GM21529 (cell line): ENCODE data around the gene IFNW1.
"Not testable (repeated sequence)": the region's sequence is repeated elsewhere in the genome, so short reads cannot be mapped to it uniquely, and the experiment has no call there.

ENCODE experiments used
- ATAC-seq: cut with Tn5 transposase; IDR thresholded peaks from one replicate; pipeline ENCODE4 v1.9.1; 2021; ENCODE audit not compliant: unreplicated experiment

The IFNW1 gene

GRCh38 chr9:21141427-21141882 is at the start of gene IFNW1:
Gene IFNW1 (minus strand): TSS chr9:21141832. CDS start chr9:21141570, 262 bp downstream.
- peak; percentile 75 for ATAC-seq

DNA sequence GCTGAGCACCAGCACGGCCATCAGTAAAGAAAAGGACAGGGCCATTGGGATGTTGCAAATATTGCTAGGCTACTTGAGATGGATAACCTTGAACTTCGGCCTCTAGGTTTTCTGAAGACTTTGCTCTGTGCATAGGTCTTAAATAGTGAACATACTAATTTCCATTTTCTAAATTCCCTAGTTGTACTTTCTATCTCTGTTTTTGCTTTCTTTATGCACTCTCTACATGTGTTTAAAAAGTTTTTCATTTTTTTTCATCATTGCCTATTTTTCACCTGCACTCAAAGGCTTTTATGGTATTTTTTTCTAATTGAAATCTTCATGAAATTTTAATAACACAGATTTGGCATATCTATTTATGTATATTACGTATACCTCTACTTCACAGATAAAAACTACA is 45.9 kb upstream of the IFNW1 start, which contains the start of gene IFNA4:
Gene IFNA4 (minus strand): TSS at position 101 of the 400 bp plus-strand sequence. CDS start 56 bp downstream, at position 45.
- not testable (repeated sequence) for ATAC-seq

DNA sequence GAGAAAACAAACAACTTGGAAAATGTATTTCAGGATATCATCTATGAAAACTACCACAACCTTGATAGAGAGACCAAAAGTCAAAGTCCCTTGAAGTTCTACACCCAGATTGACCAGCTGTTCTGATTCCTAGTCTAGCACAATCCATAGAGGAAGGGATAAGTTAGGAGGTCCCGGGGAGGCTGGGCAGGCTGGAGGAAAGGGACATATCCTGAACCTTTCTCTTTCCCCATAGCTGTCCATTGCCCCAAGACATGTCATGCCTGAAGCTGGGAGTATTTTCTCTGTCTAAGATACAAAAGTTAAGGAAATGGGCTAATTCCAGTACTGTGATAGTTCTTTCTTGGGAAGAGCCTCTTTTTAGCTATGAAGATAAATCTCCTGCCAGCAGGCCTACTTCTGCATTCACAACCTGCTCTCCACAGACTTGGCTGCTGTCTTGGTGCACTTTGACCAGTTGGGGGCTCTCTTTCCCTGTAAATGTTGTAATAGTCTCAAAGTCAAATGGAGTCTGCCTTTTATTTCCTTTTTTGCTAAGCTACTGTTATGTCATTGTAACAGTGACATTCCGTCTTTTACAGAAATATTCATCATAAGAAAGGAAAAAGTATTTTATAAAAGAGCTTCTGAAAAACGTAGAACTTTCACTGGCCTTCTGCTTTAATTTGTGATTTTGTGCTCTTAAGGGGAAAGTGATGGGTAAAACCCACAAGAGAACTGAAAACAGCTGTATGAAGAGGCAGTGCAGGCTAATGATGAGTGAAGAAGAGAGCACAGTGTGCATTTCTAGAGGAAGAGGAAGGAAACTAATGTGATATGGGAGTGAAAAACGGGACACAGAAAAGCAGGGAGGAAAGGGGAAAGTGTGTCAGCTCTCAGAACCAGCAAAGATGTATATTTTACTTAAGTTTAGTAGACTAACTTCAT is 41.4 kb upstream of the IFNW1 start:
- peak; percentile 98 for ATAC-seq

- no peak for ATAC-seq
Measured at GRCh38 chr9:21174671-21175070, 33.0 kb upstream of the IFNW1 start.

DNA sequence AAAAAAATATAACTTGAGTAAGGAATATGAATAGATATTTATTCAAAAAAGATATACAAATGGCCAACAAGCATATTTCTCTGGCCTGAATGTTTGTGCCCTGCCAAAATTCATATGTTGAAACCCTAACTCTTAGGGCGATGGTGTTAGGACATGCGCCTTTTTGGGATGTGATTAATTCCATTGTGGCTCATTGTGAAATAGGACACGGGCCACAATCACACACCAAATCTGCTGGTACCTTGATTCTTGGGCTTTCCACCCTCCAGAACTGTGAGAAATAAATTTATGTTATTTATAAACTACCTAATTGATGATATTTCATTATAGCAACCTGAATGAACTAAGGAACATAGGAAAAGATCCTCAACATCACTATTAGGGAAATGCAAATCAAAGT is 30.5 kb upstream of the IFNW1 start:
- ATAC-seq = no peak

- ATAC-seq = no peak
Measured at GRCh38 chr9:21171351-21171750, 29.7 kb upstream of the IFNW1 start.

GRCh38 chr9:21166560-21166959 is 24.9 kb upstream of the IFNW1 start, which contains the start of gene IFNA21:
Gene IFNA21 (minus strand): TSS chr9:21166660. CDS start chr9:21166612, 48 bp downstream.
- not testable (repeated sequence) for ATAC-seq

DNA sequence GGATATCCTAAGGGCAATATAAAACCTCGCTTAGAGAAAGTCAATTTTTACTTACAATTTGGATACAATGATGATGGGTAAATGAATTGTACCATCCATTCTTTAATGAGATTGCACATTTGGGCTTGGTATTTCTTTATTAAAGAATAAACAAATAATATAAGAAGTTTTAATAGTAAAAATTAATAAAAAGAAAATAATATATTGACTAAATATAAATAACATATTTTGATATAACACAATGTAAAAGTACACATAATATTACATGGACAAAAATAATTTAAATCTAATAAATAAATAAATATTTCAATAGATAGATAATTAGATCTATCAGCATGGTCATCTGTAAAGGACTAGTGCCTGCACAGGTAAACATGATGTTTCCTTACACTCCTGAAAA is 23.9 kb upstream of the IFNW1 start:
- no peak for ATAC-seq

- peak; percentile 96 for ATAC-seq
Measured at GRCh38 chr9:21160178-21160577, 18.5 kb upstream of the IFNW1 start.

DNA sequence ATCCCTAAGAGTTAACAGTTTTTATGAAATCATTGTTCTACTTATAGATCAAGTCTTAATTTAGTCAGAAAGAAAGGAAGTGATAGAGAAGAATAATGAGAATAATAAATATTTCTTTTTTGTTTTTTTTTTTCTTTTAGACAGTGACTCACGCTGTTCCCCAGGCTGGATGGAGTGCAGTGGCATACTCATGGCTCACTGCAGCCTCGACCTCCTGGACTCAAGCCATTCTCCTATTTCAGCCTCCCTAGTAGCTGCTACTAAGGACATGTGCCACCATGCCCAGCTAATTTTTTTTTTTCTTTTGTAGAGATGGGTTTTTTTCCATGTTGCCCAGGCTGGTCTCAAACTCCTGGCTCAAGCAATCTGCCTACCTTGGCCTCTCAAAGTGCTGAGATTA is 13.9 kb upstream of the IFNW1 start:
- ATAC-seq = no peak

DNA sequence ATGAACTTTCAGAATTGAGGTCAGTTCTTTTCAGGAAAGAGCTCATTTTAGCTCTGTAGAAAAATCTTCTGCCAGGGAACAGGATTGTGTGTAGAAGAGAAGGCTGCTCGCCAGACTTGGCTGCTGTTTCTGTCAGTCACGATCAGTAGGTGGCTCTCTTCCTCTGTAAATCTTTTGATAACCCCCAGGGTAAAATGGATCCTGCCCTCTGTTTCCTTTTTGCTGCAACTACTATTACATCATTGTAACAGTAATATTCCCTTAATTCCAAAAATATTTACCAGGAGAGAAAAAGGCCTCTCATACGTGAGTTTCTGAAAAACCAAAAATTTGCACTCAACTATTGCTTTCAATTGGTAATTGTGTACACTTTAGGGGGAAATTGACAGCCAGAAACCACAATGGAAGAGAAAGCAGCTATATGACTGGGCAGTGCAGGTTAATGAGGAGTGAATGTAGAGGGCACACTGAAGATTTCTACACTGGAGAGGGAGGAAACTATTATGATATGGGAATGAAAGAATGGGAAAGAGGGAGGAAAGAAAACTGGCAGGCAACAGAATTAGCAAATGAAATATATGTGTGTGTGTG is 12.5 kb upstream of the IFNW1 start:
- peak; percentile 89 for ATAC-seq

DNA sequence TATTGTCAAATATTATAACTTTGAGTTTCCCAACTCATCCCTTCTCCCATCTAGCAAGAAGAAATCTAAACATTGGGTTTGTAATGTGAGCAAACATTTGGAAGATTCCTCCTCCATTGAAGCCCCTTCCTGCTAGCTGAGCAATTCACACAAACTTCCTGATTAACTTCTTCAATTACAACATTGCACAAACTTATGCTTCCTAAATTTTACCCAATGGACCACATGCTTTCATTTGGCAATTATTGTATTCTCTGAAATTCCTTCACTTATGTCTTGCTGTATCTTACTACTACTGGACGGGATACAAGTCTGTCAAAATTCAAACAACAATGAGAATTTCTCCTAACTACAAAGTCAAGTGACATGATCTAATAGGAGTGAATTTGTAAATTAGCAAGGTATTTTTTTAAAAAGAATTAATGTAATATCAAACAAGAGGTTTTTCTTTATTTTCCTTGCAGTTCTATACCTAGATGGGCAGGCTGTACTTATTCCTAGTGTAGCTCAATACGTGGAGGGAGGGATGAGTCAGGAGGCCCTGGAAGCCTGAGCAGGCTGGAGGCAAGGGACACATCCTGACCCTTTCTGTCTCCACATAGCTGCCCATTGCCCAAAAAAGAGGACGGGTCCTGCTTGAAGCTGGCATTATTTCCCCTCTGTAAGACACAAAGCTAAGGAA is 11.8 kb upstream of the IFNW1 start:
- peak; percentile 34 for ATAC-seq

DNA sequence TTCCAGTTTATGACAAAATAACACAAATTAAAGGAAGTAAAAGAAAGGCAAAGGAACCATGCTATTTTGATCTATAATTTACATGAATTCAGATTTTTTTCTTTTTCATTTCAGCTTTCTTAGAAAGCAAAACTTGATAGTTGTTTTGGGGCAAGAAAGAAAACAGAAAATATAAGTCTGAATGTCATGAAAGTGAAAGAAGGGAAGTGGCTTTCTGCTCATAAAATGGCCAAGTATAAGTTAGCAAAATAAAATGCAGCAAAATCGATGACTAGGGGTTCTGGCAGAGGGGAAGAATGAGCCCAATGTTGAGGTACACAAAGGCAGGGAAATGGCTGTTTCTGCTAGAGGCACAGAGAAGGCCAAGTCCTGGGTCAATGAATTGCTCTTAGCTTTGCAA is 3.0 kb upstream of the IFNW1 start:
- peak; percentile 66 for ATAC-seq

GRCh38 chr9:21137020-21137419 is 4.6 kb downstream of the IFNW1 start:
- no peak for ATAC-seq

GRCh38 chr9:21135736-21136135 is 5.9 kb downstream of the IFNW1 start:
- no peak for ATAC-seq

- not testable (repeated sequence) for ATAC-seq
Measured at GRCh38 chr9:21128186-21128585, 13.4 kb downstream of the IFNW1 start.

- peak; percentile 90 for ATAC-seq
Measured at GRCh38 chr9:21121595-21122251, 19.9 kb downstream of the IFNW1 start.

DNA sequence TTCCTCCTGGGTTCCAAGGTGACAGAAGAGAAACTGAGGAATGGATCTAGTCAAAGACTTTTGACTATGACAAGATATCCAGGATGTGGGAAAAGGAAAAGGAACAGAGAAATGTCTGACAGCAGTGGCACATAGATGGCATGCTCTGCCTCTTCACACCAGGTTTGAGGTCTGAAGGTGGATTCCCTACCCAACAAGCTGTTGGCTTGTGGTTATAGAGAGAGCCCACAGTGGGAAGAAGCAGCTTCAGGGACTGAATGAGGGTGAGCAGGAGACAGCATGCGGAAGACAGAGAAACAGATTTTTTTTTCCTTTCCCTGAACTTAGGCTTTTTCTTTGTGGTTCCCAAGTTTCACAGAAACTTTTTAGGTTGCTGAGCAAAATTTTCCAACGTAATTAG is 20.6 kb downstream of the IFNW1 start:
- ATAC-seq = no peak

DNA sequence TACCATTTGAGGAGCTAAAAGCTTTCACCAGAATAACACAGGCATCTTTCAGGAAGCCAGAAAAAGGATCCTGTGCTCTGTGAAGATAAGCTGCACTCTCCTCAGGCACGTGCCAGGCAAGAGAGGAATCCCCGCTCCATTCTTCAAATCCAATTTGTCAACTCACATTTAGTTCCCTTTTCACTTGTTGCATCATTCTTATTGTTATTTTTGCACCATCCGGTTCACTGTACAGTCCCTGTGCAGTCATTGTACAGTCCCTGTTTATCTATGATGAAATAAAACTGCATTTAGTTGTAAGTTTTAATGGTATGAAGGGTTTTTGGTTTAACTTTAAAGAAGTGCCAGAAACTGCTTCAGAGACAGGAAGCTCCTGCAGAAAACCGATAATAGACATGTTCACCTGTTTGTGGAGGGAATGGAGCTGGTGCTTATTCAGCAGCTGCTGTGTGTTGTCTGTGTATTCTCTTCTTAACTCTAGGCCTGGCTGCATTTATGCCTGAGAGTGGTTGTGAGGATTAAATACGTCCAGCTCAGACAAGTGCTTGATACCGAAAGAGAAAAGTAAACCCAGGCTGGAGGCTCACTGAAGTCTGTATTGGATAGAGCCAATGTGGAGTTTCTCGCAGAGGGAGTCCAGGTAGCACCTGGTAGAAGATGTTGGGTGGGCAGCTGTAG is 22.4 kb downstream of the IFNW1 start:
- ATAC-seq = peak; percentile 43

- no peak for ATAC-seq
Measured at GRCh38 chr9:21114311-21114710, 27.3 kb downstream of the IFNW1 start.
